Hematopoietic multipotent progenitor cell (in vitro differentiated cells): ENCODE results near the gene DENND2A. TPM values are rescaled to one million over a fixed set of nuclear protein-coding genes. Genes with fewer than 3 reads are reported as not detected.
"Not testable (repeated sequence)": the region's sequence is repeated elsewhere in the genome, so short reads cannot be mapped to it uniquely, and the experiment has no call there.

ENCODE experiments used
- DNase-seq, 3 donors: peaks; one replicate each; pipeline ENCODE4 v3.0.0-alpha.2; 2011 to 2015; ENCODE audit warnings: low read depth in 2 of 3, low spot score in 2 of 3
- total RNA-seq: library from RNA; depleted of rRNA; stranded (reverse); fragments of >200 nt; gene quantifications from one replicate; pipeline ENCODE4 v1.2.3, GENCODE V29; 2012

The DENND2A gene
- total RNA-seq, 1 donor = not detected

DNA sequence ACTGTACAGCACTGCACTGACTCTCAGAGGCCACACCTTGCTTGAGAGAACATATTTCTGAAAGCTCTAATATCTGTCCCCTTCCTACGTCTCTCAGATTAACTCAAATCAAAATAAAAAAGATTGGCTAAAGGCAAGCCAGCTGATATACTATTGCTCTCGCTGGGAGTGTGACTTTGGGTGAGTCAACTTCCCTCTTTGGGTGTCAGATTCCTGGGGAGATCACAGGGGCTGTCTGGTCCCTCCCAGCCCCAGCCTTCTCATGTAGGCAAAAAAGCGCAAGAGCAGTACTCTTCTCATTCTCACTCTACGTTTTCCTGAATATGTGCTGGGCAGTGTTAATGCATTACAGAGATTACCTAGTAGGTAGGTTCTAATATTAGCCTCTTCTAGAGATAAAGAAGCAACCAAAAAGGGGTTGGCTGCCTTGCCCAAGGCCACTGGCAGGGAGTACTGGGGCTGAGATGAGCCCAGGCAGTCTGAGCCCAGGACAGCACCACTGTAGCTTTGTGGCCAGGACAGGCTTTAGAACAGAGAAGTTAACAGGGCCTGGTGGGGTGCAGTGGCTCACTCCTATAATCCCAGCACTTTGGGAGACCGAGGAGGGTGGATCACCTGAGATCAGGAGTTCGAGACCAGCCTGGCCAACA is 9.1 kb upstream of the DENND2A start:
- DNase-seq = no peak

DNA sequence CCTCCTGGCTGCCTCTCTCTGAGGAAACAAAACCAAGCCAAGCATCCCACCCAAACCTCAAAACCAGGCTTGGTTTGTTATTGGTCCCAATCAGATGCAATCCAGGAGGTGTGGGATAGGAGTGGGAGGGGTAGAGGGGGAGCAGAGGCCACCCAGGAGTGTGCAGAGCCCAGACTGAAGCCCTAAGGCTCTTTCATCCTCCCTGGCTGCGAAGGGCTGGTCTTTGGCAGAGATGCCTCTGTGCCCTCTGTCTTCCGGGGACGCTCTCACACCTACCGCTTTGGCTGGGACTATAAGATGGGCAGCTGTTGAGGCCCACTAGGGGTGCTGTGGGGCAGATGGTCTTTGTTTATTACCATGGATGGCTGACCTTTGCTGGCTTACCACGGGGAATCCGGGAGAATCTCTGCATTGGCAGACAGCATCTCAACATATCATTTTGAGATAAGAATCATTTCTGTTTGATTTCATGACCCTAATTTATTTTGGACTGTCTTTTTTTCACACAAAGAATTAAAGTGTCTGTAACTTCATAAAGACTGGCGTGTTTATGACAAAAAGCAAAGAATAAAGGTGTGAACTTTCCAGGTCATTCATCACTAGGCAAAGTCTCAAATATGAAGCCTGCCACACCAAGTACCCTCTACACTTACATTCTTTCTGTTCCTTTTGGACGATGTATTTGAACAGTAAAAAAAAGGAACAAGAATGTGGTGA is 6.5 kb upstream of the DENND2A start:
- peak in 1 of 3 donors; percentile 59 for DNase-seq

DNA sequence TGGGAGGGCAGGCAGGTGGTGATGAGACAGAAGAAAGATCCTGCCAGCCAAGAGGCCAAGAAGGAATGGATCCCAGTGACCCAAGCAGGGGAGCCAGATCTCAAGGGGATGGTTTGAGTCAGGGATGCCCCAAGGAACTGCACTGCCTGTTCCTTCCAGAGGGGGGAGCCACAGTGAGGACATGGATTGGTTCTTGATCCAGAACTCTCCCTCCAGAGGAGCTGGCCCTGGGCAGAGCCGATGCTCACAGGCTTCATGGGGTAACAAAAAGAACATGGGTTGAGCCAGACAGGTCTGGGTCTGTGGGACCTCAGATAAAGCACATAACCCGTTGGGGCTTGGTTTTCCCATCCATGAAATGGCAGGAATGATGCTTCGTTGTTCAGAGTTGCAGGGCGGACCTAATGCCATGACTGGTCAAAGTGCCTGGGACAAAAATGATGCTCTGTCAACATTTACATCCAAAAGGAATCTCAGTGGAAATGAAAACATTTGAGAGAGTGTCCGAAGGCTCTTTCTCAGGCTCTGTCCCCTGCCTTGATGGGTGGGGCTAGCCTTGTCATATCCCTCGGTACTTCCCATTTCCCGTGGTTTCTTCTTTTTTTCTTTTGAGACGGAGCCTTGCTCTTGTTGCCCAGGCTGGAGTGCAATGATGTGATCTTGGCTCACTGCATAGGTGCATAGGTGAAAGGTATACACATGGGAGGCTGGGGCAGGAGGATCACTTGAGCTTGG is 4.7 kb upstream of the DENND2A start:
- DNase-seq = no peak

DNA sequence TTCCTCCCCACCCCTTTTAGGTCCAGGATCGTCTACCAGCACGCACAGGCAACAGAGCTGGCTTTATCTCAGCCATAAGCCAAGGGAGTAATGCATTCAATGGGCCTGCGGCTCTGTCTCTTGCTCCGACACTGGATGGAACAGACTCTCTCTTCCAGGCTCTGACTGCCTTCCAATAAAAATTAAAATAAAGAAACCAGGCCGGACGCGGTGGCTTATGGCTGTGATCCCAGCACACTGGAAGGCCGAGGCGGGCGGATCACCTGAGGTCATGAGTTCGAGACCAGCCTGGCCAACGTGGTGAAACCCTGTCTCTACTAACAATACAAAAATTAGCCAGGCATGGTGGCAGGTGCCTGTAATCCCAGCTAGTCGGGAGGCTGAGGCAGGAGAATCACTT is 4.1 kb upstream of the DENND2A start:
- not testable (repeated sequence) for DNase-seq

DNA sequence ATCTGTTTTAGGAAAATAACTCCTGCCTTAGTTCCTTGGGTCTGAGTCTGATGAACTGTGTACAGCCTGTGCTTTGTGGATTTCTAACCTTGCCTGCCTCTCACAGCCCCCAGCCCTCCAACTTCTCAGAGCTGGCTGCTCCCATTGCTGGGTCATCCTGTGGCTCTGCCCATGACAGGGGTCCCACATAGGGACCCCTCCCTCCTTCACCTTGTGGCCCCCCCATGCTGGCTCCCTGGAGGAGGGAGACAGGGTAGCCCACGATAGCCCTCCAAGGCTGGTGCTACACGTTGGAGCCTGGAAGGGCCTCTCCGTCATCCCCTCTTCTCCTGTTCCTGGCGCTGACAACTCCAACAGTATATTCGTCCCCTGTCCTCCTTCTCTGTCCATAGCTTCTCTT is 2.8 kb upstream of the DENND2A start:
- DNase-seq = no peak

DNA sequence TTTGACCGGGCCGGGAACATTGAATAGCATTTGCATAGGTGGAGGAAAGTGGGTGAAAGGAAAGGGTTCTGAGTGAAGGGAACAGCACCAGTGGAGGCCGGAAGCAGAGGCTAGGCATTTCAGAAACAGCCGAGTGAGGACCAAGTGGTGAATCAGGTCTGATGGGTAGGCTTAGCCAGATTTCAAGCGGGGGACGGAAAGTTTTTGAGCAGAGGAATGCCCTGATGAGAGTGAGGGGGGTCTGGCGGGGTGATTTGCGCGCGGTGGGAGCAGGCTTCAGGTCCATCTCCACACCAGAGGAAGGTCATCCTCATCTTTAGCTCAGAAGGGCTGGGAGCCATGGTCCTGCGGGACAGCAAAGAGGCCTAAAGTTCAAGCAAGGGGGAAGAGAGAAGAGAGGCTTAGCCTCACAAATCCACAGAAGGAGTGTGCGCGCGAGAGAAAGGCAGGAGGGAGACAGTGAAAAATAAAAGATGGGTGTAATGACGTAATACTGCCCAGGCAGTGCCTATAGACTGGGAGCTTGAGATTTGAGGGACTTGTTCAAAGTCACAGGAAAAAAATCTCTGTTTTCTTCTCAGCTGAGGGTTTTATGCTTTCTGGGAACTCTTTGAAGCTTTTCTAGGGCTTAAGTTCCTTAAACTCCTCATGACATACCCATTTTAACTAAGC is 1.0 kb upstream of the DENND2A start:
- no peak for DNase-seq

DNA sequence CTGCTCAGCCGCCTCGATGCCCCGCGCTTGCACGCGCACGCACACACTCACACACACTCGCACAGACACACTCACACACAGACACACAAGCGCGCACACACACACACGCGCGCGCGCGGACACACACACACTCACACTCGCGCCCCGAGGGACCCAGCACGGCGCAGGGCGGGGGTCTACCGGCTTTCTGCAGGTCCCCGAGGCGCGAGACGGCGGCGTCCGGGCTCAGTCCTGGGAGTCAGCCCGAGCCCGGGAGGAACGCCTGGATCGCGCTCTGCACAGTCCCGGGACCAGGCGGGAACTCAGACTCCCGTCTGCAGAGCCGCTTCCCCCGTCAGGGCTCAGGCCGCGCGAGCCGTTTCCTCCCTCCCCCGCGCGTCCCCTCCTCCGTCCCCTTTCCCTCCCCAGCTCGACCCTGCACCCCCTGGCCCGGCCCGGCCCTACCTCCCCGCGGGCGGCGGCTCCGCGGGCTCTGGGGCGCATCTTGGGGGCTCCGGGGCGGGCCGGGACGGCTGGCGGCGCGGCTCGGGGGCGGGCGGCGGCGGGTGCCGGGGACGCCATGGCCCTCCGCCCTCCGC is 464 bp downstream of the DENND2A start:
- DNase-seq = peak in 1 of 3 donors; percentile 26

GRCh38 chr7:140639366-140640053 is 1.1 kb downstream of the DENND2A start:
- peak in 1 of 3 donors; percentile 63 for DNase-seq

- no peak for DNase-seq
Measured at GRCh38 chr7:140638173-140638791, 2.3 kb downstream of the DENND2A start.

DNA sequence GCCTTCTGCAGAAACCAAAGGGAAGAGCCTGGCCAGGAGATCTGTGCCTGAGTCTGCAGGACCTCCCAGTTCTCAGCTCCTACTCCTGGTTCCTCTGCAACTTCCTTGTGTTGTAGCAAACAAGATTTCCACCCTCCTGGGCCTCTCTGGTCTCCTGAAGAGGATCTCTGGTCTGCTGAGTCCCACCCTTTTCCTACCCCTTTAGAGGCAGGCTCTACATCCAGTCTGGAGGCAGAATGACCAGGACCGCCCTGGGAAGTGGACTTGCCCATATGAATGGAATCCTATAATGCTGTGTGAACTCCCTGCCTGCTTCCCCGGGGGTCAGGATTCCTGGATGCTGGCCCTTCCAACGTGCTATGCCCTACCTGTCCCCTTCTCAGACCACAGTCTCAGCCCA is 3.2 kb downstream of the DENND2A start:
- DNase-seq = no peak

- no peak for DNase-seq
Measured at GRCh38 chr7:140635816-140636215, 4.8 kb downstream of the DENND2A start.

DNA sequence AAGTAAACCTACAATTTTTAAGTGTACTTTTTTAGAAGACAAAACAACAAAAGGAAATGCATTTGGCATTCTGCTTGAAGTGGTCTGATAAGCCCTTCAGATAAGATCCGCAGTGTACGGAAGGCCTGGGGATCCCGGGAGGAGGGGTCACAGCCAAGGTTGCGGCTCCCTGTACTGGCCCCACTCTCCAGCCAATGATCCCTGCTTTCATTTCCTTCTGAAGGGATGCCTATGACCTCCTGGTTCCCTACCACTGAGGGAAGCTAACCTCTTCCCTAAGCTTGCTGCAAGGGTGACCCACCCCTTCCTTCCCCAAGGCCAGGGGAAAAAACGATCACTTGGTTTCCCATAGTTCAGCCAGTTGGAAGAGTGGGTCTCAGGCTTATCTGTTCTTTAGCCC is 5.3 kb downstream of the DENND2A start:
- no peak for DNase-seq

DNA sequence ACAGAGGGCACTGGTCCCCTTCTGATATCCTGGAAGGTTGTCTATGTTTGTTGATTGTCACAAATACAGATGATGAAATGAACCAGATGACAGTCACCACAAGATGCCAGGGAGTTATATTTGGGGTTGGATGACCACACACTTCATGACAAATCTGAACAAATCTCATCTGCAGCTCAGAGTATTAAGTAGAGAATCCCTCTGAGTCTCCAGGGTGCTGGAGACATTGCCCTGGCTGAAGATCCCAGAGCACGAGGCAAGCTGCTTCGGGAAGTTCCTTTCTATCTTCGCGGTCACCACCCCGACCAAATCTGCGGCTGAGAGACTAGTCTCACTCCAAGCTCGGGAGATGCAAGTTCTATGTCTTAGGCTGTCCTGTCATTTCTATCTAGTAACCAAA is 9.0 kb downstream of the DENND2A start:
- DNase-seq = no peak

DNA sequence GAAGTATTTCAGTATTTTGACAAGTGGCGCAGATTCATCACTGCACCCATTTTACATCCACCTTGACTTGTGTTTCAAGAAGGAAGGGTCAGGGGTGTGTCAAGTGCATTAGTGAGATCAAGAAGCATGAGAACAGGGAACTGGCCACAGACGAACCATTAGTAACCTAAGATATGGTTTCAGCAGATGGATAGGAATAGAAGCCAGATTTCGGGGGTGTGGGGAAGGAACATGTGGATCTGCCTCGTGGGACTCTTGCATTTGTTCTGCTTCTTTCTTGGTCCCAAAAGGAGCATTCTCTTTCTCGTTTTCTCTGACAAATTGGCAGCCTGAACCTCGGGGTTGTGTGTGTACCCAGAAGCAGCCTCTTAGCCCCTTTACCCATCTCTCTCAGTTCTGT is 9.6 kb downstream of the DENND2A start:
- DNase-seq = no peak

DNA sequence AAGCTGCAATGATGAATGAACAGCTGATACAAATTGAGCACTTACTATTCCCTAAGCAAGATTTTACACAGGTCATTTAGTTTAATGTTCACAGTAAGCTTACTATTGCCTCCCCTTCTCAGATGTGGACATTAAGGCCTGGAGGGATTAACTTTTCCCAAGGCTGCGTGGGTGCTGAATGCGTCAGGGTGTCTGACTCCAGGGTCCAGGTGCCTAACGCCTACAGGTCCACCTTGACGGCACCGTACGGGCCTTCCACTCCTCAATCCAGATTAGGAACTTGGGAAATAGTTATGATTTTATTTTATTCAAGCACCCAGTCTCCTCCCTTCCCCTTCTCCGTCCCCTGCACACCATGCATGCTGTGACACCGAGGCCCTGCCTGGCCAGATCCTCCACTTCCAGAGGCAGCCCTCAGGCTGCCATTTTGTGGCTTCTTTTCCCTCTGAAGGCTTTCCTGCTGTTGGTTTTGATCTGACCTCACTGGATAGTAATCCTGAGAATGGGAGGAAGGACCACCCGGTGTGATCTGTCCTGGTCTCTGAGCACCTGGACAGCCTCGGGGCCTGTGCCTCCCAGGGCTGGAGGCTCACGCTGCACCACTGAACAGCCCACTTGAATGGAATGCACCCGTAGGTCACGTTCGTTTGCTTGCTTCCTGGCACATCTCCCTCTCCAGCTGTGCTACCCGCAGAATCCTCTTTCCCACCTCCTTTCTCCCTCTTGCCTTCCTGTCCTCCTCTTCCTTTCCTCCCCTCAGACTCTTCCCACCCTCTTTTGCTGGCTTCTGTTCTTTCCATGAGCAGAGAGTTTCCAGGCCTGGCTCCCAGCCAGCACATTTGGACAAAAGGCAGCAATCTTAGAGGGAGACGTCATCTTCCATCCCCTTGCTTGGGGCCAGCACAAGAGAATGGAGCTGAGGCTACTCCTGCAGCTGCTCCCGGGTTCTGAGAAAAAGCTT is 14.4 kb downstream of the DENND2A start:
- DNase-seq = no peak

GRCh38 chr7:140625192-140625558 is 15.4 kb downstream of the DENND2A start:
- DNase-seq = not testable (repeated sequence)

DNA sequence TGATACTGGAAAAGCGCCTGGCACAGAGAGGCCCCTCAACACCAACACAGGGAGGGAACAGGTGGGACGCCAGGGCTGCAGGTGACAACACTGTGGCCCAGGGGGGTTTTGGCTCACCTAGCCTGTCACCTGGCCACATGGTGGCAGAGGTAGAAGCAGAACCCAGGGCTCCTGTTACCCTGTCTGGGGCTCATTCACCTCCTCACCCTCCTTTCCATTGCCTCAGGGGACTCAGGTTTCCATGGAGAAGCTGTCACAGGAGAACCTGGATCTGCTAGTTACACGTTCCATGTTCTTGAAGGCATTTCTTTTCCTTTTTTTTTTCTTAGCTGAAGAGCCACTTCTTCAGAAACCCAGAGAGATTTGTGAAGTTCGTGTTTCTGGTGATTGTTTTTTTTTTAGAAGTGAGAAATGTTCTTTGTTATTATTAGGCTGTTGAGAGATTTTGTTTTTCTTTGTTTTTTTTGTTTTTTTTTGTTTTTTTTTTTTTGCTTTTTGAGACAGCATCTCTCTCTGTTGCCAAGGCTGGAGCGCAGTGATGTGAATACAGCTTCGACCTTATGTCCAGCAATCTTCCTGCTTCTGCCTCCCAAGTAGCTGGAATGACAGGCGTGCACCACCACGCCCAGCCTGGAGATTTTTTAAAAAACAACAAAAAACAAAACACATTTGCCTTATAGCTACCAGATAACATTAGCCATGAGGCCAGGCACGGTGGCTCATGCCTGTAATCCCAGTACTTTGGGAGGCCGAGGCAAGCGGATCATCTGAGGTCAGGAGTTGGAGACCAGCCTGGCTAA is 16.0 kb downstream of the DENND2A start:
- DNase-seq = no peak

GRCh38 chr7:140623980-140624379 is 16.6 kb downstream of the DENND2A start:
- no peak for DNase-seq
